GM19328 (cell line): ENCODE data around the gene AMD1.
"Not testable (repeated sequence)": the region's sequence is repeated elsewhere in the genome, so short reads cannot be mapped to it uniquely, and the experiment has no call there.

Experiments used
- ATAC-seq: cut with Tn5 transposase; IDR thresholded peaks from one replicate; pipeline ENCODE4 v1.9.1; 2021; ENCODE audit warnings: mild to moderate bottlenecking, moderate library complexity; ENCODE audit not compliant: unreplicated experiment

AMD1 gene

DNA sequence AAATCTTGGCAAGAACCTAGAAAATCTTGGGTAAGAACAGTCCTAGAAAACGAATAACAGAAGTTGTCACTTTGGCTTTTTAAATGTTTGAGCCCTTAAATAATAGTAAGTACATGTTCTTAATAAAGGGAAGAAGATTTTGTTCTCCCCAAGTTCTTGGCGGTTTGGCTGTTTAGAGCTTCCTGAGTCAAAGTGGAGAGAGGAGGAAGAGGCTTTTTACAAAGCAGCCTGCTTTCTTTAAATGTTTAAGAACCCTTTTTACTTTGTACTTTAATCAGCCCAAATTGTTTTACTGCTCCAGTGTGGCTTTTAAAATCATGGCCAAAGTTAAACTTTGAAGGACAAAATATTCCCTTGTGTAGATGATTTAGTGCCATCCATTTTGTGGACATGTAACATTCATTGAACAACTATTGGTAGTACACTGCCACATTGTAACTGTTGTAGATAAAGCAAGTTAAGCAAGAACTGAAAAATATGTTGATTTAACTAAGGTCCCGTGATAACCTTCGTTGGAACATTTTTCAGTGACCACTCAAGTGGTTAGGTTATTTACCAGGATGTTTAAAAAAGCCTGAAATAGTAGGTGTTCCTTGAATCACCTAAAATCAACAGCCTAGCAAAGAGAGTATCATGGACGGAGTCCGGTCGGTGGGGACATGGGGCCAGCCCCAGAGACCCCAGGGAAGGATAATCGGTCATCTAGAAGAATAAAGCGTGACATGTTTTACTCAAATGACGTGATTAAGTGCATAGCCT lies 2.4 kb downstream of the AMD1 start:
- no peak for ATAC-seq

DNA sequence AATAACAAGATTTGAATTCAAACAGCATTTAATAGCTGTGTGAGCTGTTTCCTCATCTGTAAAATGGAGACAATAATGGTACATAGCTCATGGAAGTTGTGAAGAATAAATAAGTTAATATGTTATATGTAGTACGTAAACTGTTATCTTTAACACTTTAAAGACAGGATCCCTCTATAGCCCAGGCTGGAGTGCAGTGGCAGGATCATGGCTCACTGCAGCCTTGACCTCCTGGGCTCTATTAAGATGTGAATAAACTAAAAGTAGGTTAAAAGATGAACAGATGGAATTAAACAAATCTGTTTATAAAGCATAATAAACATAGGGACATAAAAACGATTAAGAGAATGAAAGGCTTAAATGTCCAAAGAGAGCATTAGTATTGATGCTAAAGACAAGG lies 3.0 kb downstream of the AMD1 start:
- ATAC-seq, result no peak

DNA sequence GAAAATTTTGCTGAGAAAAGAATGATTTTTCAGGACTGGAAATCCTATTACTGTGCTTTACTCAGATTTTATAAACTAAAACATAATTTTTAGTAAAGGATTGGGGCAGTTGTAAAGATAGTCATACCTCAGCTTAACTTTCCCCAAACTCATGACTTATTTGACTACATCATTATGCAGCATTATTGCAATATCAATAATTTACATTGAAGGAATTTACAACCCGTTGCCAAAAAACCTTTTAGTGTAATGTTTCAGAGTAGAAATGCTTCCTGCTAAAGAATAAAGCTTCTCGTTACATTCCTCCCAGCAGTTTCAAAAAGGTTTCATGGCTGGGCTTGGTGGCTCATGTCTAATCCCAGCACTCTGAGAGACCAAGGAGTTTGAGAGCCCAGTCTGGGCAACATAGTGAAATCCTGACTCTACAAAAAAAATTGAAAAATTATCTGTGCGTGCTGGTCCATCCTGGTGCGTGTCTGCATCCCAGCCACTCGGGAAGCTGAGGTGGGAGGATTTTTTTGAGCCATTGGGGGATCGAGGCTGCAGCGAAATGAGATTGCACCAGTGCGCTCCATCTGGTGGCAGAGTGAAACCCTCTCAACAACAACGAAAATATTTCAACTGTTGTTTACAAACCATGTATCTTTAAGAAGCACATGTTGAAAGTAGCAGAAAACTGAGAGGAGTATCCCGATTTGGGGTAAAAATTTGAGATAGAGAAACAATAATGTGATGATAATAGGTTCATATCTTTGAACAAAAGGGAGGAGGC lies 4.4 kb downstream of the AMD1 start:
- no peak for ATAC-seq

DNA sequence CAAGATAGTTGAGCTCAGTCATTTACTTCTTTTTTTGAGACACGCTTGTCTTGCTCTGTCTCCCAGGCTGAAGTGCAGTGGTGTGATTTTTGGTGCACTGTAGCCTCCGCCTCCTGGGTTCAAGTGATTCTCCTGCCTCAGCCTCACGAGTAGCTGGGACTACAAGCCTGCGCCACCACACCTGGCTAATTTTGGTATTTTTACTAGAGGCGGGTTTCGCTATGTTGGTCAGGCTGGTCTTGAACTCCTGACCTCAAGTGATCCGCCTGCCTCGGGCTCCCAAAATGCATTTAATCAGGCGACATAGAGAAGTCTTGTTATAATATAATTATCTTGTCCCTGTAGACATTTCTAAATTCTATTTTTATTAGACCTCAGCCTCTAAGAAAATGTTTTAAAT lies 6.1 kb downstream of the AMD1 start:
- ATAC-seq, result no peak

DNA sequence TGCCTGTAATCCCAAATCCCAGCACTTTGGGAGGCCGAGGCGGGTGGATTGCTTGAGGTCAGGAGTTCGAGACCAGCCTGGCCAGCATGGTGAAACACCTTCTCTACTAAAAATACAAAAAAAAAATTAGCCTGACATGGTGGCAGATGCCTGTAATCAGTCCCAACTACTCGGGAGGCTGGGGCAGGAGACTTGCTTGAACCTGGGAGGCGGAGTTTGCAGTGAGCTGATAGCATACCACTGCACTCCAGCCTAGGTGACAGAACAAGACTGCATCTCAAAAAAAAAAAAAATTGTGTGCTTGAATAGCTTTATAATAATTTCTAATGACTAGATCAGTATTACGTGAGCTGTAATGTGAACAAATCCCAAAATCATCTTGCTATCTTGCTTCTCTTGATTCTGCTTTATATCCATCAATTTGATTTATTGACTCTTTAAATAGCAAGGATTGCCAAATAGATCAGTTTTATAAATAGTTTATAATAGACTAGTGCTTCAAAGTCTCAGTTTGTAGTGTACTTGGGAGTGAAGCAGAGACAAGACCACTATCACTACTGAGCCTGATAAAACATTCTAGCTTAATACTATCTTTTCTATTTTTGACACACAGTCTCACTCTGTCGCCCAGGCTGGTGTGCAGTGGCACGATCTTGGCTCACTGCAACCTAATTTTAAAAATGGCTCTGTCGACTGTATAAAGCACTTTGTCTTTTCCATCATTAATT lies 7.1 kb downstream of the AMD1 start:
- ATAC-seq, result no peak

DNA sequence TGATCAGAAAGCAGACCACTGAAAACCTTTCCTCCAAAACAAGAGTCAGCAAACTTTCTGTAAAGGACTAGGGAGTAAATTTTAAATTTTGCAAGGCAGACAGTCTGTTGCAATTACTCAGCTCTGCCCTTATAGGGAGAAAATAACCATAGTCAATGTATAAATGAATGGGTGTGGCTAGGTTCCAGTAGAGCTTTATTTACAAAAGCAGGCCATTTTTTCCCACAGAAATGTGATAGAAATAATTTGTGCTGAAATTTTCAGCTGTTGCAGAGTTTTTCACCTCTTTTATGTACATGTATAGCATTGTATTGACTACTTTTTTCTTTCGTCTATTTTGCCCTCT lies 7.7 kb downstream of the AMD1 start:
- ATAC-seq, result no peak

DNA sequence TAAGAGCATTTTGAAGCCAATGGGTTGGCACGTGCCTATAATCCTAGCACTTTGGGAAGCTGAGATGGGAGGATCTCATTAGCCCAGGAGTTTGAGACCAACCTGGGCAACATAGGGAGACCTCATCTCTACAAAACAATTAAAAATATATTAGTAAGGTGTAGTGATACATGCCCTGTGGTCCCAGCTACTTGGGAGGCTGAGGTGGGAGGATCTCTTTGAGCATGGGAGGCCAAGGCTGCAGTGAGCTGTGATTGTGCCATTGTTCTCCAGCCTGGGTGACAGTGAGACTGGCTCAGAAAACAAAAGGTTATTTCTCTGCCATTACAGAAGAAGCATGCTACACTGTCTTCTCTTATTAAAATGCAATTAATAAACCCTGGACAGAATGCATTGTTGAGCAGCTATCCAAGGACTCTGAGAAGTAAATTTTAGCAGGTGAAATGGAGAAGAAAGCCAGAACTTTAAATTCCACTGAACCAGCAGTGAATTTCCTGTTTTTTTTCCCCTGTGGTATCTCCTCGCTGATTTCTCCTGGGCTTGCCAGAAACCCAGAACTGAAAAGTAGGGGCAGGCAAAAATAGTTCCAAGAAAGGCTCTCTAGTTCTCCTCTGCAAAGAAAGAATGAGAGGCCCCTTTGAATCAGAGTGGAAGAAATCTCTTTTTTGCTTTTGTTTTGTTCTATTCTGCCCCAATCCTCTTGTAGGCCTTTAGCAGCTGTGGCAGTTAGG lies 8.4 kb downstream of the AMD1 start:
- no peak for ATAC-seq

DNA sequence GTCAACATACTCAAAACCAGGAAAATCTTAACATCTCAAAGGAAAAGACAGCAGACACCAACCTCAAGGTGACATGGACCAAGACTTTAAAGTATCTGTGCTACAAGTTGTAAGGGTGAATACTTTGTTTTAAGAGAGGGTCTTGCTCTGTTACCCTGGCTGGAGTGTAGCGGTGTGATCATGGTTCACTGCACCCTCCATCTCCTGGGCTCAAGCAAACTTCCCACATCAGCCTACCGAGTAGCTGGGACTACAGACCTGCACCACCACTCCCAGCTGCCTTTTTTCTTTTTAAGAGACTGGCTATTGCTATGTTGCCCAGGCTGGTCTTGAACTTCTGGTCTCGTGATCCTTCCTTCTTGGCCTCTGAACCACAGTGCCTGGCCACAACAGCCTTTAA lies 9.7 kb downstream of the AMD1 start:
- ATAC-seq, result no peak

DNA sequence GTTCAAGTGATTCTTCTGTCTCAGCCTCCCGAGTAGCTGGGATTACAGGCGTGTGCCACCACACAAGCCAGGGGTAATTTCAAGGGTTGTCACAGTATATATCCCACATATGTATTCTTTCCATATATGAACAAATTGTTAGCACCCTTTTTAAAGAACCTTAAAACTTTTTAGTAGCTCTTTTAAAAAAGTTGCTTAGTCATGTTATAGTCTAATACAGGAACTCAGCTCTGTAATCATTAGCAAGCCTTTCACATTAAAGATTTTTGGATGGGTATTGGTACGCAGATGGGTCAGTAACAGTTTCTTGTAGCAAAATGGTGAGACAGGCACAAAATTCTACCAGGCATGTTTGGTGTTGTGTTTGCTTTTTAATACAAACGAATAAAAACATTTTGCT lies 10.9 kb downstream of the AMD1 start:
- no peak for ATAC-seq

DNA sequence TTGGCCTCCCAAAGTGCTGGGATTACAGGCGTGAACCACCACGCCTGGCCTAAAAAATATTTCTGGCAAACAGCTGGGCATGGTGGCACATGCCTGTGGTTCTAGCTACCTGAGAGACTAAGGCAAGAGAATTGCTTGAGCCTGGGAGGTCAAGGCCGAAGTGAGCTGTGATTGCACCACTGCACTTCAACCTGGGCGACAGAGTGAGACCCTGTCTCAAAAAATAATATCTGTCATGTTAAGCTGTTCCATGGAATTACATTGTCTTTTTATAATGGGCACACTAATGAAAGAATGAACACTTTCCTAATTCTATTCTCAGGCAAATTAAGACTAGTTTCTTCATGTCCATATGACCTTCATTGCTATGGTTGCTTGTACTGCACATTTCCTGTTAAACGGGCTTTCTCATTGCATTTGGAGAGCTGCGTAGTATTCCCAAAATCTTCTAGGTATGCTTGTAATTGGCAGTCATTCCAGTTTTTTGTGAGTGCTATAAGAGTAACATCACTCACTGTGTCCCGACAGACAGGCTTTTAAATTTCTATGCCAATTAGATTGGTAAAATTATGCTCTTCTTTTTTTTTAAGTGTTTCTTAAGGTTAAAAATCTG lies 12.1 kb downstream of the AMD1 start:
- no peak for ATAC-seq

DNA sequence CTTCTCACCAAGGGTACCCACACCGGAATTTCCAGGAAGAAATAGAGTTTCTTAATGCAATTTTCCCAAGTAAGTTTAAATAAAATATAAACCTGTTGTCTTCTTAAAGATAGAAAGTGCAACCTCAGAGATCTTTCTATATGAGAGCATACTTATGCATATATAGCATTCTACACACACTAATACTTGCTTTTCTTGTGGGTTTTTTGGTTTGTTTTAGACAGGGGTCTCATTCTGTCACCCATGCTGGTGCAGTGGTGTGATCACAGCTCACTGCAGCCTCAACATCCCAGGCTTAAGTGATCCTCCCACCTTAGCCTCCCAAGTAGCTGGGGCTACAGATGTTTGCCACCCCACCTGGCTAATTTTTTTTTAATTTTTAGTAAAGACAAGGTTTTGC lies 15.7 kb downstream of the AMD1 start:
- ATAC-seq, result no peak

DNA sequence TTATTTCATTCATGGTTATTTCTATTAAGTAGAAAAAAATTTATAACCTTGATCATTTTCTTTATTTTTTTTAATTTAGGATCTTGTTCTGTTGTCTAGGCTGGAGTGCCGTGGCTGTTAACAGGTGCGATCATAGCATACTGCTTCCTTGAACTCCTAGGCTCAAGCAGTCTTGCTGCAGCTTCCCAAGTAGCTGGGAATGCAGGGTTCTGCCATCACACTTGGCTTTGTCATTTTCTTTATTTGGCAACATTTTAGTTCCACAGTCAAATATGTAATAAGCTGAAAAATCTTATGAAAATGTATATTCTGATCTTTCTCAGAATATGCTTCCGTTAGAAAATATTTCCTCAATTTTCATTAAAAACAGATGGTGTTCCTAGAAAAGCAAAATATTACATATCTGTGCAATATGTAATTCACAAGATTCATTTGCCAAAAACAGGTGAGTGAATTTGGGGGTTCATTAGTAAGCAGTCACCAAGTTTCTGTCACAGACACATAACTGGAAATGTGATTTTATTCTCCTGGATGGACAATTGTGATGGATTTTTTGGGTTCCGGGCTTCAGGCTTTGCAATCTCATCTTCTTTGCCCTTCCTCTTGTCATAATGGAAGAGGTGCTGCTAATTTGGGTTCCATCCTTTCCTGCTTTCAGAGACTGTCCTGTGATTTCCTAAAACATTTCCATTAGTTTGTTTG lies 21.5 kb downstream of the AMD1 start:
- ATAC-seq, result no peak

DNA sequence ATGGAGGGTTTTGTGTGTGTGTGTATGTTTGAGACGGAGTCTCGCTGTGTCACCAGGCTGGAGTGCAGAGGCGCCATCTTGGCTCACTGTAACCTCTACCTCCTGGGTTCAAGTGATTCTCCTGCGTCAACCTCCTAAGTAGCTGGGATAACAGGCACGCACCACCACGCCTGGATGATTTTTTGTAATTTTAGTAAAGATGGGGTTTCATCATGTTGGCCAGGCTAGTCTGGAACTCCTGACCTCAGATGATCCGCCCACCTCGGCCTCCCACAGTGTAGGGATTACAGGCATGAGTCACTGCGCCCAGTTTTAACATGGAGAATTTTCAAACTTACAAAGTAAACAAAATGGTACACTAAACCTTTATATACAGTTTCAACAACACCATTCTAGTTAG lies 22.8 kb downstream of the AMD1 start:
- ATAC-seq, result no peak

DNA sequence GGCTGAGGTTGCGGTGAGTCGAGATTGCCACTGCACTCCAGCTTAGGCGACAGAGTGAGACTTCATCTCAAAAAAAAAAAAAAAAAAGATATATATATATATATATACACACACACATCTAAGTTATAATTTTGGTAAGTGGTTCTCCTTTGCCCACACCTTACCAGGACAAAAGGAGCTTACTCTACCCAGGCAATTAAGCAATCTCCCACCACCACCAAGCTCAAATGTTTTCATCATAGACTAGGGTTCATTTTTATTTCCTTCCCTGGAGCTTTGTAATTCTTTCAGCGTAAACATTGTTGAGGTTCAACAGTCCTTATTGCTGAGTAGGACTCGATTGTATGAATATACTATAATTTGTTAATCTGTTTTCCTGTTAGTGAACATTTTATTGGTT lies 23.5 kb downstream of the AMD1 start:
- no peak for ATAC-seq

DNA sequence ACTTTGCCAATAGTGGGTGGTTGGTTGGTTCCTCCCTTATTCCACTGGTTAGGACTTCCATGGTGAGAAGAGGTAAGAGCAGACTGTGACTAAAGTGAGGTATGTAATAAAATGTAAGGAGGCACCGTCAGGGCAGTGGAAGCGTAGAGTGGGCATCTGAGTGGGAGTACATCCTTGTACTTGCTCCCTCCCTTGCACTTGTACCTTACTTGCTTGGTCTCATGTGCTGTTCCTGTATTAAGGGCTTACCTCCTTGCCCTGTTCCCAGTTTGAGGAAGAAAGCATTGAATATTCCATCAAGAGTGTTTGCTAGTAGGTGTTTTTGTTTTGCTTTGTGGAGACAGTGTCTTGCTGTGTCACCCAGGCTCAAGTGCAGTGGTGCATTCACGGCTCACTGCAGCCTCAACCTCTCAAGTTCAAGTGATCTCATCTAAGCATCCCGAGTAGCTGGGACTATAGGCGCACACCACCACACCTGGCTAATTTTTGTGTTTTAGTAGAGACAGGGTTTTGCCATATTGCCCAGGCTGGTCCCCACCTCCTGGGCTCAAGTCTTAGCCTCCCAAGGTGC lies 25.5 kb downstream of the AMD1 start:
- ATAC-seq, result no peak

DNA sequence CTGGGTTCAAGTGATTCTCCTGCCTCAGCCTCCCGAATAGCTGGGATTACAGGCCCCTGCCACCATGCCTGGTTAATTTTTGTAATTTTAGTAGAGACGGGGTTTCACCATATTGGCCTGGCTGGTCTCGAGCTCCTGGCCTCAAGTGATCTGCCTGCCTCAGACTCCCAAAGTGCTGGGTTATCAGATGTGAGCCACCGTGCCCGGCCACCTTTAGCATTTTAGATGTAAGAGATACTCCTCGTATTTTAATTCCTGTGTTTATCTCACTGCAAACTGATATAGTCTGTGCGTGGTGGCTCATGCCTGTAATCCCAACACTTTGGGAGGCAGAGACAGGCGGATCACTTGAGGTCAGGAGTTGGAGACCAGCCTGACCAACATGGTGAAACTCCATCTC lies 27.0 kb downstream of the AMD1 start:
- not testable (repeated sequence) for ATAC-seq

DNA sequence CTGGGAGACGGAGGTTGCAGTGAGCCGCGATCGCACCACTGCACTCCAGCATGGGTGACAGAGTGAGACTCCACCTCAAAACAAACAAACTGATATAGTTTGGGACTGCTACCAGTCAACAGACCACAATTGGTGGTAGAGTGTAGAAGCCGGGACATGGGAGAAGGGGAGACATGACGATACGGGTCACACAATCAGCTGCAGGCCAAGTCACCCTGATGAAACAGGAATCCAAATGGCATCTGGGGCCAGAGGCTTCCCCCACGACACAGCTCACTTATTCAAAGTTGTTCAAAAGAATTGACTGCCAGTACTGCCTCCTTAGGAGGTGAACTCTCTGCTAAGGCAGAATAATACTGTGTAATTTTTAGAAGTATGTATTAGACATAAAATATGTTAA lies 27.5 kb downstream of the AMD1 start:
- no peak for ATAC-seq

DNA sequence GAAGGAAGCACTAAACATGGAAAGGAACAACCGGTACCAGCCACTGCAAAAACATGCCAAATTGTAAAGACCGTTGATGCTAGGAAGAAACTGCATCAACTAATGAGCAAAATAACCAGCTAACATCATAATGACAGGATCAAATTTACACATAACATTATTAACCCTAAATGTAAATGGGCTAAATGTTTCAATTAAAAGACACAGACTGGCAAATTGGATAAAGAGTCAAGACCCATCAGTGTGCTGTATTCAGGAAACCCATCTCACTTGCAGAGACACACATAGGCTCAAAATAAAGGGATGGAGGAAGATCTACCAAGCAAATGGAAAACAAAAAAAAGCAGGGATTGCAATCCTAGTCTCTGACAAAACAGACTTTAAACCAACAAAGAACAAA lies 31.7 kb downstream of the AMD1 start:
- not testable (repeated sequence) for ATAC-seq

DNA sequence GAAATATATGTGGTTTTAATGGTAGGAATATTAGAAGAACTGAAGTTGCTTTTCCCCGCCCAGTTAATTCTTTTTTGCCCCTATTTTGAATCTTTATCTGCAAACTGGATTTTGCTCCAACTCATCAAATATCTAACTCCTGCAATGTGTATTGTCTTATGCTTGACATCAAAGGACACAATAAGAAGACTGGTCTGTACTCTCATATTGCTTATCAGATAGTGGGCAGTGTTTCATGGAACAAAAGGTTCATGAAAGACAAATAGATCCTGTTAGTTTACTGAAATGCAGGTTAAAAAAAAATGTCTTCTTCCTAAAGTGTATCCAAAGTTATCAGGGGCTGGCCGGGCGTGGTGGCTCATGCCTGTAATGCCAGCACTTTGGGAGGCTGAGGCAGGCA lies 56.2 kb downstream of the AMD1 start:
- no peak for ATAC-seq

DNA sequence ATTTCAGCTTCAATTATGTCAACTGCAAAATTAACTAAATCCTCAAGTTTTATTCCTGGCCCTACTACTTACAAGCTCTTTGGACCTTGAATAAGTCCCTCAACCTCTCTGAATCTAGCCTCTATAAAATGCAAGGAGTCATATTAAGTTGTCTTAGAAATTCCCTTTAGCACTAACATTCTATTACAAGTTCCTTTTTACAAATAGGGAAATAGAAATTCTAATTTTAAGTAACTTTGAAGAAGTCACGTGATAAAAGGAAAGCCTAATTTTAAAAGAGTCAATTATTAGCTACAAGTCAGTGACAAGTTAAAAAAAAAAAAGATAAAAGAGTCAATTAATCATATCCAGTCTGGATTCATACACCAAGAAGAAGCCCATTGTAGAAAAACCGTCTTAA lies 59.3 kb downstream of the AMD1 start:
- ATAC-seq, result no peak
